ENCODE data around the gene SIGLEC5. TPM values are rescaled to one million over a fixed set of nuclear protein-coding genes. Genes with fewer than 3 reads are reported as not detected.

Gene SIGLEC5
- total and polyA plus RNA-seq, 5 donors from 2014 or later: 0.16 TPM; not detected in 4

- Mint-ChIP-seq H3K27ac (peak within 1 kb of the TSS; percentile 55 to 95 (median 79)), H3K4me1 (peaks cover 17 to 46% (median 28%) of the 10 kb centered on the region in 4 donors), H3K9me3 (peaks cover 0 to 3% (median 0%) of the 10 kb centered on the region in 7 donors), H3K27me3 (peaks cover 22% of the 10 kb centered on the region), H3K36me3 (peaks cover 31% of the 10 kb centered on the region), H3K4me3 (peak within 1 kb of the TSS; percentile 95 to 99 (median 97))
- peak; percentile 70 to 91 (median 73) for DNase-seq
- Histone ChIP-seq H3K4me1 (ENCODE audit: control insufficient read depth, insufficient read depth, low read length, poor library complexity, severe bottlenecking) (peaks cover 17% of the 10 kb centered on the region), H3K36me3 (ENCODE audit: control insufficient read depth, insufficient read depth, low read length) (peaks cover 18% of the 10 kb centered on the region), H3K27ac (ENCODE audit: insufficient read depth, low read length, poor library complexity, severe bottlenecking) (no peak within 1 kb of the TSS), H3K27me3 (ENCODE audit: control insufficient read depth, insufficient read depth, low read length) (peaks cover 8% of the 10 kb centered on the region), H3K9me3 (ENCODE audit: control insufficient read depth in 2 of 2, low read length in 2 of 2) (no peaks in the 10 kb centered on the region), H3K4me3 (ENCODE audit: low read depth, low read length) (peak within 1 kb of the TSS; percentile 87)
- peak; percentile 88 to 91 for ATAC-seq (ENCODE audit: low read depth in 2 of 2)
These were observed 59.1 kb downstream of the SIGLEC5 start, which contains the start of gene ZNF175 for GRCh38 chr19:51570962-51571575. Gene ZNF175, plus strand, starts transcription at chr19:51571283. Its CDS starts 2,047 bp downstream, at chr19:51573330.

GRCh38 chr19:51568456-51568855, 61.7 kb downstream of the SIGLEC5 start:
- peaks cover 6% of the 10 kb centered on the region for H3K36me3 ChIP-seq (ENCODE audit: control insufficient read depth, insufficient read depth, low read length)
- H3K9me3 ChIP-seq (ENCODE audit: control insufficient read depth in 2 of 2, low read length in 2 of 2): no peaks in the 10 kb centered on the region
- peaks cover 13 to 30% (median 19%) of the 10 kb centered on the region in 4 donors for H3K4me1 Mint-ChIP-seq
- H3K4me1 ChIP-seq (ENCODE audit: control insufficient read depth, insufficient read depth, low read length, poor library complexity, severe bottlenecking): peaks cover 17% of the 10 kb centered on the region
- ATAC-seq (ENCODE audit: low read depth in 2 of 2) (no peak), DNase-seq (no peak)
- no peak overlapping the region for H3K27ac ChIP-seq (ENCODE audit: insufficient read depth, low read length, poor library complexity, severe bottlenecking)
- peaks cover 10% of the 10 kb centered on the region for H3K36me3 Mint-ChIP-seq
- H3K4me3 Mint-ChIP-seq: no peak overlapping the region
- peaks cover 17% of the 10 kb centered on the region for H3K27me3 ChIP-seq (ENCODE audit: control insufficient read depth, insufficient read depth, low read length)
- no peak overlapping the region for H3K27ac Mint-ChIP-seq
- H3K9me3 Mint-ChIP-seq: peaks cover 0 to 3% (median 0%) of the 10 kb centered on the region in 7 donors
- H3K4me3 ChIP-seq (ENCODE audit: low read depth, low read length): no peak overlapping the region
- peaks cover 31% of the 10 kb centered on the region for H3K27me3 Mint-ChIP-seq

- ATAC-seq (ENCODE audit: low read depth in 2 of 2) (no peak), DNase-seq (no peak)
- no peaks in the 10 kb centered on the region for H3K9me3 ChIP-seq (ENCODE audit: control insufficient read depth in 2 of 2, low read length in 2 of 2)
- peaks cover 34% of the 10 kb centered on the region for H3K27me3 Mint-ChIP-seq
- H3K27ac ChIP-seq (ENCODE audit: insufficient read depth, low read length, poor library complexity, severe bottlenecking): no peak overlapping the region
- peaks cover 6% of the 10 kb centered on the region for H3K36me3 Mint-ChIP-seq
- H3K9me3 Mint-ChIP-seq: peaks cover 0 to 3% (median 0%) of the 10 kb centered on the region in 7 donors
- no peaks in the 10 kb centered on the region for H3K36me3 ChIP-seq (ENCODE audit: control insufficient read depth, insufficient read depth, low read length)
- H3K4me1 Mint-ChIP-seq: peaks cover 10 to 21% (median 18%) of the 10 kb centered on the region in 4 donors
- H3K4me3 Mint-ChIP-seq: no peak overlapping the region
- no peak overlapping the region for H3K27ac Mint-ChIP-seq
- H3K4me3 ChIP-seq (ENCODE audit: low read depth, low read length): no peak overlapping the region
- H3K4me1 ChIP-seq (ENCODE audit: control insufficient read depth, insufficient read depth, low read length, poor library complexity, severe bottlenecking): peaks cover 17% of the 10 kb centered on the region
- H3K27me3 ChIP-seq (ENCODE audit: control insufficient read depth, insufficient read depth, low read length): peaks cover 17% of the 10 kb centered on the region
These were observed 62.6 kb downstream of the SIGLEC5 start for GRCh38 chr19:51567583-51567982.

- DNase-seq (no peak), ATAC-seq (ENCODE audit: low read depth in 2 of 2) (no peak)
- Histone ChIP-seq H3K4me3 (ENCODE audit: low read depth, low read length) (no peak overlapping the region), H3K4me1 (ENCODE audit: control insufficient read depth, insufficient read depth, low read length, poor library complexity, severe bottlenecking) (peaks cover 11% of the 10 kb centered on the region), H3K36me3 (ENCODE audit: control insufficient read depth, insufficient read depth, low read length) (no peaks in the 10 kb centered on the region), H3K27ac (ENCODE audit: insufficient read depth, low read length, poor library complexity, severe bottlenecking) (no peak overlapping the region), H3K27me3 (ENCODE audit: control insufficient read depth, insufficient read depth, low read length) (peaks cover 17% of the 10 kb centered on the region), H3K9me3 (ENCODE audit: control insufficient read depth in 2 of 2, low read length in 2 of 2) (no peaks in the 10 kb centered on the region)
- no peak overlapping the region for H3K4me3 Mint-ChIP-seq
- peaks cover 0 to 3% (median 0%) of the 10 kb centered on the region in 7 donors for H3K9me3 Mint-ChIP-seq
- no peak overlapping the region for H3K27ac Mint-ChIP-seq
- H3K4me1 Mint-ChIP-seq: peaks cover 5 to 15% (median 11%) of the 10 kb centered on the region in 4 donors
- H3K27me3 Mint-ChIP-seq: peaks cover 37% of the 10 kb centered on the region
- no peaks in the 10 kb centered on the region for H3K36me3 Mint-ChIP-seq
These were observed 63.6 kb downstream of the SIGLEC5 start for GRCh38 chr19:51566489-51567100.

- Histone ChIP-seq H3K27me3 (ENCODE audit: control insufficient read depth, insufficient read depth, low read length) (peaks cover 17% of the 10 kb centered on the region), H3K4me3 (ENCODE audit: low read depth, low read length) (no peak overlapping the region), H3K4me1 (ENCODE audit: control insufficient read depth, insufficient read depth, low read length, poor library complexity, severe bottlenecking) (peaks cover 4% of the 10 kb centered on the region), H3K36me3 (ENCODE audit: control insufficient read depth, insufficient read depth, low read length) (no peaks in the 10 kb centered on the region), H3K27ac (ENCODE audit: insufficient read depth, low read length, poor library complexity, severe bottlenecking) (no peak overlapping the region), H3K9me3 (ENCODE audit: control insufficient read depth in 2 of 2, low read length in 2 of 2) (no peaks in the 10 kb centered on the region)
- ATAC-seq (ENCODE audit: low read depth in 2 of 2) (no peak), DNase-seq (no peak)
- H3K27ac Mint-ChIP-seq: no peak overlapping the region
- H3K4me1 Mint-ChIP-seq: peaks cover 2 to 8% (median 3%) of the 10 kb centered on the region in 4 donors
- H3K27me3 Mint-ChIP-seq: peaks cover 37% of the 10 kb centered on the region
- peaks cover 0 to 4% (median 0%) of the 10 kb centered on the region in 7 donors for H3K9me3 Mint-ChIP-seq
- no peaks in the 10 kb centered on the region for H3K36me3 Mint-ChIP-seq
- no peak overlapping the region for H3K4me3 Mint-ChIP-seq
These were observed 64.6 kb downstream of the SIGLEC5 start for GRCh38 chr19:51565583-51565982.

- H3K9me3 Mint-ChIP-seq: peaks cover 0 to 5% (median 0%) of the 10 kb centered on the region in 7 donors
- H3K36me3 Mint-ChIP-seq: no peaks in the 10 kb centered on the region
- ATAC-seq (ENCODE audit: low read depth in 2 of 2) (no peak), DNase-seq (no peak)
- Histone ChIP-seq H3K27me3 (ENCODE audit: control insufficient read depth, insufficient read depth, low read length) (peaks cover 20% of the 10 kb centered on the region), H3K36me3 (ENCODE audit: control insufficient read depth, insufficient read depth, low read length) (no peaks in the 10 kb centered on the region), H3K4me1 (ENCODE audit: control insufficient read depth, insufficient read depth, low read length, poor library complexity, severe bottlenecking) (no peaks in the 10 kb centered on the region), H3K4me3 (ENCODE audit: low read depth, low read length) (no peak overlapping the region), H3K9me3 (ENCODE audit: control insufficient read depth in 2 of 2, low read length in 2 of 2) (no peaks in the 10 kb centered on the region), H3K27ac (ENCODE audit: insufficient read depth, low read length, poor library complexity, severe bottlenecking) (no peak overlapping the region)
- H3K4me3 Mint-ChIP-seq: no peak overlapping the region
- peaks cover 43% of the 10 kb centered on the region for H3K27me3 Mint-ChIP-seq
- peaks cover 0 to 5% (median 0%) of the 10 kb centered on the region in 4 donors for H3K4me1 Mint-ChIP-seq
- no peak overlapping the region for H3K27ac Mint-ChIP-seq
These were observed 65.4 kb downstream of the SIGLEC5 start for GRCh38 chr19:51564791-51565190.

Measured in CD4-positive, CD25-positive, alpha-beta regulatory T cell (primary cell).